K562 (cell line): ENCODE results near the gene UBE2L6. TPM values are rescaled to one million over a fixed set of nuclear protein-coding genes. Genes with fewer than 3 reads are reported as not detected.

Source experiments
- CC2D1A ChIP-seq: fragments of 450-650 bp; IDR thresholded peaks from 2 replicates; pipeline ENCODE4 v1.6.1; 2017; ENCODE audit warnings: mild to moderate bottlenecking
- CCAR2 ChIP-seq: fragments of 200-400 bp; formaldehyde crosslinking; IDR thresholded peaks from 2 replicates; pipeline ENCODE4 v1.6.1; 2017; ENCODE audit warnings: mild to moderate bottlenecking, low read depth, low read length
- KAT7 ChIP-seq: sonication (generic); formaldehyde crosslinking; IDR thresholded peaks from 2 replicates; pipeline ENCODE4 v1.8.0; 2022; ENCODE audit warnings: missing genetic modification reagents, mild to moderate bottlenecking, borderline replicate concordance
- SFPQ ChIP-seq: fragments of 200-400 bp; formaldehyde crosslinking; IDR thresholded peaks from 2 replicates; pipeline ENCODE4 v1.6.1; 2017; ENCODE audit warnings: mild to moderate bottlenecking, low read depth, low read length, moderate library complexity
- SMC3 ChIP-seq: conservative IDR thresholded peaks from 2 replicates; pipeline ENCODE4 v1.6.1; 2011; ENCODE audit warnings: low read depth, low read length, improper control_type of control experiment; ENCODE audit not compliant: insufficient read depth
- UBTF ChIP-seq, 2 experiments: IDR thresholded peaks; 2 replicates each; pipeline ENCODE4 v1.6.1; 2012; ENCODE audit warnings: improper control_type of control experiment in 2 of 2, low read depth in 2 of 2, low read length in 2 of 2, borderline replicate concordance in 1 of 2
- ZMIZ1 ChIP-seq, 2 experiments: fragments of 150-350 bp in 1 of 2; IDR thresholded peaks; 2 replicates each; pipeline ENCODE4 v1.6.1; 2012 to 2016; ENCODE audit warnings: low read depth in 2 of 2, low read length in 2 of 2, mild to moderate bottlenecking in 1 of 2, moderate library complexity in 1 of 2
- ZNF232 ChIP-seq: sonication (generic); formaldehyde crosslinking; IDR thresholded peaks from 2 replicates; pipeline ENCODE4 v1.8.0; 2022; ENCODE audit warnings: mild to moderate bottlenecking, missing genetic modification reagents
- ZNF717 ChIP-seq: fragments of 250-450 bp; sonication (Bioruptor Pico); IDR thresholded peaks from 2 replicates; pipeline ENCODE4 v1.5.0; 2021
- polyA plus RNA-seq, 8 experiments: library from polyadenylated mRNA; depleted of rRNA in 4 of 8; stranded (reverse) in 5 of 8; unstranded in 3 of 8; fragments of >200 nt; fragmentation: Nextera tagmentation in 2 of 8; fragmentation: Illumina TruSeq in 1 of 8; extraction: Ambion mirVana in 2 of 8; extraction: Trizol in 1 of 8; gene quantifications; 2 replicates each; pipeline versions ENCODE4 v1.2.1 to v1.2.3, GENCODE V29; 2011 to 2014; ENCODE audit warnings: inconsistent platforms in 1 of 8, missing spikeins in 1 of 8
- total RNA-seq, 7 experiments: library from RNA; depleted of rRNA in 6 of 7; stranded (reverse); fragments of >200 nt in 6 of 7; fragmentation: Illumina TruSeq in 2 of 7; extraction: Trizol in 2 of 7; gene quantifications; 2 replicates each; pipeline versions ENCODE4 v1.2.1 to v1.2.3, GENCODE V29; 2011 to 2021; ENCODE audit warnings: low replicate concordance in 1 of 7

Gene UBE2L6
- total and polyA plus RNA-seq, 9 of the 15 experiments (the other 6 are each of a cell fraction or from before 2014, with no cell fraction given), result 5.9 to 24.9 (median 9.7) TPM

- TF ChIP-seq SFPQ (no peak), ZNF717 (CRISPR knock-in tag) (no peak), KAT7 (0 out of 2 replicates have a peak, but pooled peaks have one; percentile 57), SMC3 (peak; percentile 88), ZNF232 (CRISPR knock-in tag) (0 out of 2 replicates have a peak, but pooled peaks have one; percentile 5), ZMIZ1 (IDR thresholded peaks at IDR 0.05; ENCODE audit: low read depth in 2 of 2, low read length in 2 of 2) (0 out of 4 replicates have a peak, but pooled peaks of 1 of the 2 experiments have one; percentile 28), CCAR2 (no peak), UBTF (IDR thresholded peaks at IDR 0.05; ENCODE audit: borderline replicate concordance in 1 of 2, low read depth in 2 of 2, low read length in 2 of 2) (no peak), CC2D1A (peak; percentile 45; the same call in 1 of the 2 replicates)
Measured at GRCh38 chr11:57568330-57568766, 876 bp upstream of the UBE2L6 start (continued).
